ENCODE measurements around the gene NDUFAB1.
"Not testable (repeated sequence)": the region's sequence is repeated elsewhere in the genome, so short reads cannot be mapped to it uniquely, and the experiment has no call there.

NDUFAB1 gene

GRCh38 chr16:23587726-23588125 is 8.4 kb downstream of the NDUFAB1 start:
- peaks cover 0 to 3% (median 0%) of the 10 kb centered on the region in 5 donors for H3K4me1 ChIP-seq (ENCODE audit: control insufficient read depth in 5 of 5, insufficient read depth in 5 of 5, low read length in 5 of 5)
- H3K27me3 ChIP-seq (ENCODE audit: control insufficient read depth in 5 of 5, insufficient read depth in 4 of 5, low read length in 5 of 5), result no peaks in the 10 kb centered on the region
- no peak overlapping the region for H3K27ac ChIP-seq (ENCODE audit: low read depth, low read length)
- H3K36me3 ChIP-seq (ENCODE audit: control insufficient read depth in 5 of 5, insufficient read depth in 5 of 5, low read length in 5 of 5), result peaks cover 25 to 80% (median 73%) of the 10 kb centered on the region in 5 donors
- no peaks in the 10 kb centered on the region for H3K9me3 ChIP-seq (ENCODE audit: control insufficient read depth in 5 of 5, low read length in 5 of 5)
- no peak overlapping the region for H3K9ac ChIP-seq (ENCODE audit: low read length in 5 of 5)
- no peak overlapping the region for H3K4me3 ChIP-seq (ENCODE audit: low read depth in 1 of 5, low read length in 5 of 5)

GRCh38 chr16:23584186-23585076 is 11.7 kb downstream of the NDUFAB1 start:
- Histone ChIP-seq H3K9me3 (ENCODE audit: control insufficient read depth in 5 of 5, low read length in 5 of 5) (no peaks in the 10 kb centered on the region), H3K9ac (ENCODE audit: low read length in 5 of 5) (peak overlapping the region in 1 of 5 donors; percentile 24), H3K4me1 (ENCODE audit: control insufficient read depth in 5 of 5, insufficient read depth in 5 of 5, low read length in 5 of 5) (peaks cover 0 to 3% (median 0%) of the 10 kb centered on the region in 5 donors), H3K4me3 (ENCODE audit: low read depth in 1 of 5, low read length in 5 of 5) (no peak overlapping the region), H3K36me3 (ENCODE audit: control insufficient read depth in 5 of 5, insufficient read depth in 5 of 5, low read length in 5 of 5) (peaks cover 29 to 79% (median 65%) of the 10 kb centered on the region in 5 donors), H3K27ac (ENCODE audit: low read depth, low read length) (no peak overlapping the region), H3K27me3 (ENCODE audit: control insufficient read depth in 5 of 5, insufficient read depth in 4 of 5, low read length in 5 of 5) (no peaks in the 10 kb centered on the region)

GRCh38 chr16:23583271-23583670 is 12.8 kb downstream of the NDUFAB1 start:
- H3K4me1 ChIP-seq (ENCODE audit: control insufficient read depth in 5 of 5, insufficient read depth in 5 of 5, low read length in 5 of 5); H3K27me3 ChIP-seq (ENCODE audit: control insufficient read depth in 5 of 5, insufficient read depth in 4 of 5, low read length in 5 of 5); H3K9me3 ChIP-seq (ENCODE audit: control insufficient read depth in 5 of 5, low read length in 5 of 5); H3K27ac ChIP-seq (ENCODE audit: low read depth, low read length); H3K9ac ChIP-seq (ENCODE audit: low read length in 5 of 5); H3K4me3 ChIP-seq (ENCODE audit: low read depth in 1 of 5, low read length in 5 of 5): not testable (repeated sequence)
- H3K36me3 ChIP-seq (ENCODE audit: control insufficient read depth in 5 of 5, insufficient read depth in 5 of 5, low read length in 5 of 5), result peaks cover 29 to 75% (median 64%) of the 10 kb centered on the region in 5 donors

- Histone ChIP-seq H3K27ac (ENCODE audit: low read depth, low read length) (no peak overlapping the region), H3K36me3 (ENCODE audit: control insufficient read depth in 5 of 5, insufficient read depth in 5 of 5, low read length in 5 of 5) (peaks cover 29 to 74% (median 54%) of the 10 kb centered on the region in 5 donors), H3K9me3 (ENCODE audit: control insufficient read depth in 5 of 5, low read length in 5 of 5) (no peaks in the 10 kb centered on the region), H3K9ac (ENCODE audit: low read length in 5 of 5) (no peak overlapping the region), H3K4me3 (ENCODE audit: low read depth in 1 of 5, low read length in 5 of 5) (no peak overlapping the region), H3K4me1 (ENCODE audit: control insufficient read depth in 5 of 5, insufficient read depth in 5 of 5, low read length in 5 of 5) (peaks cover 0 to 5% (median 3%) of the 10 kb centered on the region in 5 donors), H3K27me3 (ENCODE audit: control insufficient read depth in 5 of 5, insufficient read depth in 4 of 5, low read length in 5 of 5) (no peaks in the 10 kb centered on the region)
Measured at GRCh38 chr16:23581764-23582163, 14.4 kb downstream of the NDUFAB1 start.

GRCh38 chr16:23580391-23580790 is 15.7 kb downstream of the NDUFAB1 start:
- Histone ChIP-seq H3K4me1 (ENCODE audit: control insufficient read depth in 5 of 5, insufficient read depth in 5 of 5, low read length in 5 of 5) (peaks cover 0 to 5% (median 3%) of the 10 kb centered on the region in 5 donors), H3K4me3 (ENCODE audit: low read depth in 1 of 5, low read length in 5 of 5) (no peak overlapping the region), H3K27ac (ENCODE audit: low read depth, low read length) (no peak overlapping the region), H3K9me3 (ENCODE audit: control insufficient read depth in 5 of 5, low read length in 5 of 5) (no peaks in the 10 kb centered on the region), H3K27me3 (ENCODE audit: control insufficient read depth in 5 of 5, insufficient read depth in 4 of 5, low read length in 5 of 5) (no peaks in the 10 kb centered on the region), H3K9ac (ENCODE audit: low read length in 5 of 5) (no peak overlapping the region), H3K36me3 (ENCODE audit: control insufficient read depth in 5 of 5, insufficient read depth in 5 of 5, low read length in 5 of 5) (peaks cover 30 to 73% (median 59%) of the 10 kb centered on the region in 5 donors)

- Histone ChIP-seq H3K4me1 (ENCODE audit: control insufficient read depth in 5 of 5, insufficient read depth in 5 of 5, low read length in 5 of 5) (peaks cover 0 to 5% (median 3%) of the 10 kb centered on the region in 5 donors), H3K9ac (ENCODE audit: low read length in 5 of 5) (no peak overlapping the region), H3K4me3 (ENCODE audit: low read depth in 1 of 5, low read length in 5 of 5) (no peak overlapping the region), H3K36me3 (ENCODE audit: control insufficient read depth in 5 of 5, insufficient read depth in 5 of 5, low read length in 5 of 5) (peaks cover 23 to 73% (median 51%) of the 10 kb centered on the region in 5 donors), H3K27ac (ENCODE audit: low read depth, low read length) (no peak overlapping the region), H3K27me3 (ENCODE audit: control insufficient read depth in 5 of 5, insufficient read depth in 4 of 5, low read length in 5 of 5) (no peaks in the 10 kb centered on the region), H3K9me3 (ENCODE audit: control insufficient read depth in 5 of 5, low read length in 5 of 5) (no peaks in the 10 kb centered on the region)
Measured at GRCh38 chr16:23579371-23579770, 16.7 kb downstream of the NDUFAB1 start.

- H3K4me1 ChIP-seq (ENCODE audit: control insufficient read depth in 5 of 5, insufficient read depth in 5 of 5, low read length in 5 of 5), result peaks cover 0 to 5% (median 3%) of the 10 kb centered on the region in 5 donors
- no peaks in the 10 kb centered on the region for H3K9me3 ChIP-seq (ENCODE audit: control insufficient read depth in 5 of 5, low read length in 5 of 5)
- H3K9ac ChIP-seq (ENCODE audit: low read length in 5 of 5), result peak overlapping the region in 1 of 5 donors; percentile 14
- H3K4me3 ChIP-seq (ENCODE audit: low read depth in 1 of 5, low read length in 5 of 5), result no peak overlapping the region
- peaks cover 21 to 81% (median 56%) of the 10 kb centered on the region in 5 donors for H3K36me3 ChIP-seq (ENCODE audit: control insufficient read depth in 5 of 5, insufficient read depth in 5 of 5, low read length in 5 of 5)
- H3K27ac ChIP-seq (ENCODE audit: low read depth, low read length), result no peak overlapping the region
- no peaks in the 10 kb centered on the region for H3K27me3 ChIP-seq (ENCODE audit: control insufficient read depth in 5 of 5, insufficient read depth in 4 of 5, low read length in 5 of 5)
Measured at GRCh38 chr16:23578101-23578830, 17.9 kb downstream of the NDUFAB1 start.

- Histone ChIP-seq H3K27ac (ENCODE audit: low read depth, low read length) (no peak overlapping the region), H3K9me3 (ENCODE audit: control insufficient read depth in 5 of 5, low read length in 5 of 5) (no peaks in the 10 kb centered on the region), H3K4me3 (ENCODE audit: low read depth in 1 of 5, low read length in 5 of 5) (no peak overlapping the region), H3K27me3 (ENCODE audit: control insufficient read depth in 5 of 5, insufficient read depth in 4 of 5, low read length in 5 of 5) (no peaks in the 10 kb centered on the region), H3K4me1 (ENCODE audit: control insufficient read depth in 5 of 5, insufficient read depth in 5 of 5, low read length in 5 of 5) (peaks cover 0 to 5% (median 3%) of the 10 kb centered on the region in 5 donors), H3K36me3 (ENCODE audit: control insufficient read depth in 5 of 5, insufficient read depth in 5 of 5, low read length in 5 of 5) (peaks cover 21 to 88% (median 64%) of the 10 kb centered on the region in 5 donors), H3K9ac (ENCODE audit: low read length in 5 of 5) (no peak overlapping the region)
Measured at GRCh38 chr16:23577493-23577892, 18.6 kb downstream of the NDUFAB1 start.

- Histone ChIP-seq H3K4me3 (ENCODE audit: low read depth in 1 of 5, low read length in 5 of 5) (no peak overlapping the region), H3K4me1 (ENCODE audit: control insufficient read depth in 5 of 5, insufficient read depth in 5 of 5, low read length in 5 of 5) (peaks cover 0 to 7% (median 5%) of the 10 kb centered on the region in 5 donors), H3K36me3 (ENCODE audit: control insufficient read depth in 5 of 5, insufficient read depth in 5 of 5, low read length in 5 of 5) (peaks cover 19 to 88% (median 66%) of the 10 kb centered on the region in 5 donors), H3K27ac (ENCODE audit: low read depth, low read length) (no peak overlapping the region), H3K9me3 (ENCODE audit: control insufficient read depth in 5 of 5, low read length in 5 of 5) (no peaks in the 10 kb centered on the region), H3K9ac (ENCODE audit: low read length in 5 of 5) (no peak overlapping the region), H3K27me3 (ENCODE audit: control insufficient read depth in 5 of 5, insufficient read depth in 4 of 5, low read length in 5 of 5) (no peaks in the 10 kb centered on the region)
Measured at GRCh38 chr16:23575834-23576233, 20.3 kb downstream of the NDUFAB1 start.

GRCh38 chr16:23573817-23574216 is 22.3 kb downstream of the NDUFAB1 start:
- Histone ChIP-seq H3K36me3 (ENCODE audit: control insufficient read depth in 5 of 5, insufficient read depth in 5 of 5, low read length in 5 of 5) (peaks cover 16 to 88% (median 62%) of the 10 kb centered on the region in 5 donors), H3K27ac (ENCODE audit: low read depth, low read length) (no peak overlapping the region), H3K4me3 (ENCODE audit: low read depth in 1 of 5, low read length in 5 of 5) (no peak overlapping the region), H3K9me3 (ENCODE audit: control insufficient read depth in 5 of 5, low read length in 5 of 5) (no peaks in the 10 kb centered on the region), H3K27me3 (ENCODE audit: control insufficient read depth in 5 of 5, insufficient read depth in 4 of 5, low read length in 5 of 5) (no peaks in the 10 kb centered on the region), H3K4me1 (ENCODE audit: control insufficient read depth in 5 of 5, insufficient read depth in 5 of 5, low read length in 5 of 5) (peaks cover 0 to 7% (median 5%) of the 10 kb centered on the region in 5 donors), H3K9ac (ENCODE audit: low read length in 5 of 5) (no peak overlapping the region)
